HG02884 (cell line): ENCODE data around the gene PKMYT1.
"Not testable (repeated sequence)": the region's sequence is repeated elsewhere in the genome, so short reads cannot be mapped to it uniquely, and the experiment has no call there.

Source experiments
- ATAC-seq: cut with Tn5 transposase; IDR thresholded peaks from one replicate; pipeline ENCODE4 v1.9.1; 2021; ENCODE audit warnings: mild to moderate bottlenecking, moderate library complexity; ENCODE audit not compliant: unreplicated experiment

PKMYT1 gene

GRCh38 chr16:2937170-2937569 lies 43.1 kb downstream of the PKMYT1 start:
- no peak for ATAC-seq

- ATAC-seq, result no peak
Observed at GRCh38 chr16:2936436-2937011, 43.7 kb downstream of the PKMYT1 start.

- ATAC-seq, result no peak
Observed at GRCh38 chr16:2934450-2934849, 45.8 kb downstream of the PKMYT1 start.

GRCh38 chr16:2933701-2934100 lies 46.5 kb downstream of the PKMYT1 start:
- no peak for ATAC-seq

GRCh38 chr16:2933136-2933535 lies 47.1 kb downstream of the PKMYT1 start:
- no peak for ATAC-seq

- ATAC-seq, result not testable (repeated sequence)
Observed at GRCh38 chr16:2931231-2931914, 48.9 kb downstream of the PKMYT1 start.

- no peak for ATAC-seq
Observed at GRCh38 chr16:2930236-2930635, 50.0 kb downstream of the PKMYT1 start.

- no peak for ATAC-seq
Observed at GRCh38 chr16:2929693-2930092, 50.6 kb downstream of the PKMYT1 start.

GRCh38 chr16:2928796-2929195 lies 51.5 kb downstream of the PKMYT1 start:
- ATAC-seq, result no peak

- not testable (repeated sequence) for ATAC-seq
Observed at GRCh38 chr16:2928151-2928550, 52.1 kb downstream of the PKMYT1 start.

GRCh38 chr16:2927010-2927646 lies 53.1 kb downstream of the PKMYT1 start:
- no peak for ATAC-seq

- no peak for ATAC-seq
Observed at GRCh38 chr16:2926650-2926999, 53.6 kb downstream of the PKMYT1 start.

- no peak for ATAC-seq
Observed at GRCh38 chr16:2925951-2926649, 54.1 kb downstream of the PKMYT1 start.

- no peak for ATAC-seq
Observed at GRCh38 chr16:2924901-2925755, 55.1 kb downstream of the PKMYT1 start.

- ATAC-seq, result no peak
Observed at GRCh38 chr16:2923481-2923880, 56.8 kb downstream of the PKMYT1 start.
